GM19463 (cell line): ENCODE measurements around the gene SLC12A8.

ENCODE experiments used
- ATAC-seq: cut with Tn5 transposase; IDR thresholded peaks from one replicate; pipeline ENCODE4 v1.9.1; 2021; ENCODE audit warnings: mild to moderate bottlenecking, moderate library complexity; ENCODE audit not compliant: unreplicated experiment

SLC12A8 gene

GRCh38 chr3:125156456-125156855 lies 56.1 kb downstream of the SLC12A8 start:
- no peak for ATAC-seq

GRCh38 chr3:125154800-125155269 lies 57.7 kb downstream of the SLC12A8 start:
- ATAC-seq: no peak

- ATAC-seq: no peak
Measured at GRCh38 chr3:125154110-125154509, 58.4 kb downstream of the SLC12A8 start.

- no peak for ATAC-seq
Measured at GRCh38 chr3:125152951-125153350, 59.6 kb downstream of the SLC12A8 start.

- ATAC-seq: no peak
Measured at GRCh38 chr3:125151916-125152315, 60.6 kb downstream of the SLC12A8 start.

- no peak for ATAC-seq
Measured at GRCh38 chr3:125151442-125151817, 61.1 kb downstream of the SLC12A8 start.

- ATAC-seq: no peak
Measured at GRCh38 chr3:125150525-125151441, 61.8 kb downstream of the SLC12A8 start.

GRCh38 chr3:125149462-125149861 lies 63.1 kb downstream of the SLC12A8 start:
- no peak for ATAC-seq

- no peak for ATAC-seq
Measured at GRCh38 chr3:125148836-125149235, 63.7 kb downstream of the SLC12A8 start.

- ATAC-seq: no peak
Measured at GRCh38 chr3:125148016-125148812, 64.3 kb downstream of the SLC12A8 start.

GRCh38 chr3:125147491-125147820 lies 65.1 kb downstream of the SLC12A8 start:
- no peak for ATAC-seq

GRCh38 chr3:125146626-125147490 lies 65.7 kb downstream of the SLC12A8 start:
- ATAC-seq: no peak

- ATAC-seq: no peak
Measured at GRCh38 chr3:125145751-125146475, 66.6 kb downstream of the SLC12A8 start.

GRCh38 chr3:125144653-125145314 lies 67.8 kb downstream of the SLC12A8 start:
- ATAC-seq: no peak

- no peak for ATAC-seq
Measured at GRCh38 chr3:125143982-125144652, 68.4 kb downstream of the SLC12A8 start.

- ATAC-seq: no peak
Measured at GRCh38 chr3:125143538-125143937, 69.0 kb downstream of the SLC12A8 start.

GRCh38 chr3:125142940-125143339 lies 69.6 kb downstream of the SLC12A8 start:
- ATAC-seq: no peak

GRCh38 chr3:125142420-125142778 lies 70.1 kb downstream of the SLC12A8 start:
- ATAC-seq: no peak
